ENCODE results near the gene SVEP1.

Gene SVEP1

DNA sequence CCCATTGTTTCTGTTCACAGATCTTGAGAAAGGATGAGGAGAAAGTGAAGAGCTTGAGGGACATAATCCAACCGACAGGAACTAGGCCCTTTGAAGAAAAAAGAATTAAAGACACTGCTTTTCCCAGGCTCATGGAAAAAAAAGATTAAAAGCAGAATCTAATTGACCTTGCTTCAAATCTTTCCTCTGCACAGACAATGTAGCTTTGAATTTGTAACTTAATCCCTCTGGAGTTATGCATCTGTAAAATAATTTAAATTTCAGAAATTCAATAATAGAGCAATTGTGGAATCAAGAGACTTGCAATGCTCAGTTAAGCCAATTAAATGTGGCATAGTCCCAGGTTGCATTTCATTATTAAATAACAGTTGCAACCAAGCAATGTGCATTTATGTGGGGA lies 64.6 kb downstream of the SVEP1 start (continued):
- TF ChIP-seq ZNF248 (tag by site-specific recombination; IDR thresholded peaks at IDR 0.05) = no peak

DNA sequence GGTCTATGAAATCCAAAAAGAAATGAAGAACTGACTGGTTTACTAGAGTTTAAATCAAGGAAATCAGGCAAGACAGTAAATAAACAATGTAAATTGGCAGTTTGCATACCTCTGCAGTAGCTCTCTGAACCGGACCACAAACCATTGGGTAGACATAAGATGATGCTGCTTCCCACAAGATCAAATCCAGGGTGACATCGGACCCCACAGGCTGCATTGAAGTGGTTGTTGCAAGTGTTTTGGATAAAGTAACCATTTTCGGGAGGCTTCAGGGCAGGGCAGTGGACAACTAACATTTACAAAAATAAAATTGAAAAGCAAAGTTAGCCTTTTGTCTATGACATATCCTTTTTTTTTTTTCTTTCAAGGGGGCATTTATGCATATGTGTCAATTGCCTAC lies 66.7 kb downstream of the SVEP1 start:
- ChIA-PET CTCF (interaction anchor here (0.6 kb wide), 1 partner anchor 189 kb away, joined by 3 read pairs; no protein-coding TSS in a partner anchor), POLR2A (no interaction called here)
- Histone ChIP-seq H3K4me1 (ENCODE audit: control insufficient read depth, insufficient read depth, low read length) (no peaks in the 10 kb centered on the region), H3K27ac (ENCODE audit: extremely low read depth, low read depth, low read length) (no peak overlapping the region), H3K4me3 (ENCODE audit: low read depth, low read length) (no peak overlapping the region), H3K36me3 (ENCODE audit: control insufficient read depth in 2 of 2, insufficient read depth in 1 of 2, low read length in 2 of 2) (no peaks in the 10 kb centered on the region), H3K9me3 (ENCODE audit: control insufficient read depth, insufficient read depth, low read depth, low read length) (no peaks in the 10 kb centered on the region)
- TF ChIP-seq YY2 (tag by site-specific recombination; IDR thresholded peaks at IDR 0.05) (no peak), ZNF302 (tag by site-specific recombination; IDR thresholded peaks at IDR 0.05; ENCODE audit: low read depth) (no peak), ZNF510 (tag by site-specific recombination; IDR thresholded peaks at IDR 0.05; ENCODE audit: insufficient replicate concordance) (no peak), ZNF184 (tag by site-specific recombination; IDR thresholded peaks at IDR 0.05) (no peak), ZNF292 (tag by site-specific recombination; IDR thresholded peaks at IDR 0.05; ENCODE audit: borderline replicate concordance, low read depth) (no peak), ZFP41 (tag by site-specific recombination; IDR thresholded peaks at IDR 0.05; ENCODE audit: borderline replicate concordance) (no peak), ZNF350 (tag by site-specific recombination; IDR thresholded peaks at IDR 0.05) (no peak), ZNF155 (tag by site-specific recombination; IDR thresholded peaks at IDR 0.05) (no peak), ZXDB (tag by site-specific recombination; IDR thresholded peaks at IDR 0.05) (no peak), BCL11B (tag by site-specific recombination; IDR thresholded peaks at IDR 0.05; ENCODE audit: low read depth) (no peak), ZNF664 (tag by site-specific recombination; IDR thresholded peaks at IDR 0.05) (no peak)
- TF ChIP-seq, protein P1, sequence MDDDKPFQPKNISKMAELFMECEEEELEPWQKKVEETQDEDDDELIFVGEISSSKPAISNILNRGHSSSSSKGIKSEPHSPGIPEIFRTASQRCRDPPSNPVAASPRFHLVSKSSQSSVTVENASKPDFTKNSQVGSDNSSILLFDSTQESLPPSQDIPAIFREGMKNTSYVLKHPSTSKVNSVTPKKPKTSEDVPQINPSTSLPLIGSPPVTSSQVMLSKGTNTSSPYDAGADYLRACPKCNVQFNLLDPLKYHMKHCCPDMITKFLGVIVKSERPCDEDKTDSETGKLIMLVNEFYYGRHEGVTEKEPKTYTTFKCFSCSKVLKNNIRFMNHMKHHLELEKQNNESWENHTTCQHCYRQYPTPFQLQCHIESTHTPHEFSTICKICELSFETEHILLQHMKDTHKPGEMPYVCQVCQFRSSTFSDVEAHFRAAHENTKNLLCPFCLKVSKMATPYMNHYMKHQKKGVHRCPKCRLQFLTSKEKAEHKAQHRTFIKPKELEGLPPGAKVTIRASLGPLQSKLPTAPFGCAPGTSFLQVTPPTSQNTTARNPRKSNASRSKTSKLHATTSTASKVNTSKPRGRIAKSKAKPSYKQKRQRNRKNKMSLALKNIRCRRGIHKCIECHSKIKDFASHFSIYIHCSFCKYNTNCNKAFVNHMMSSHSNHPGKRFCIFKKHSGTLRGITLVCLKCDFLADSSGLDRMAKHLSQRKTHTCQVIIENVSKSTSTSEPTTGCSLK (tag by site-specific recombination; IDR thresholded peaks at IDR 0.05) = no peak
- TF ChIP-seq, protein P2, sequence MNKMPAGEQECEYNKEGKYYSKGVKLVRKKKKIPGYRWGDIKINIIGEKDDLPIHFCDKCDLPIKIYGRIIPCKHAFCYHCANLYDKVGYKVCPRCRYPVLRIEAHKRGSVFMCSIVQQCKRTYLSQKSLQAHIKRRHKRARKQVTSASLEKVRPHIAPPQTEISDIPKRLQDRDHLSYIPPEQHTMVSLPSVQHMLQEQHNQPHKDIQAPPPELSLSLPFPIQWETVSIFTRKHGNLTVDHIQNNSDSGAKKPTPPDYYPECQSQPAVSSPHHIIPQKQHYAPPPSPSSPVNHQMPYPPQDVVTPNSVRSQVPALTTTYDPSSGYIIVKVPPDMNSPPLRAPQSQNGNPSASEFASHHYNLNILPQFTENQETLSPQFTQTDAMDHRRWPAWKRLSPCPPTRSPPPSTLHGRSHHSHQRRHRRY (tag by site-specific recombination; IDR thresholded peaks at IDR 0.05) = no peak
- TF ChIP-seq, protein P3, sequence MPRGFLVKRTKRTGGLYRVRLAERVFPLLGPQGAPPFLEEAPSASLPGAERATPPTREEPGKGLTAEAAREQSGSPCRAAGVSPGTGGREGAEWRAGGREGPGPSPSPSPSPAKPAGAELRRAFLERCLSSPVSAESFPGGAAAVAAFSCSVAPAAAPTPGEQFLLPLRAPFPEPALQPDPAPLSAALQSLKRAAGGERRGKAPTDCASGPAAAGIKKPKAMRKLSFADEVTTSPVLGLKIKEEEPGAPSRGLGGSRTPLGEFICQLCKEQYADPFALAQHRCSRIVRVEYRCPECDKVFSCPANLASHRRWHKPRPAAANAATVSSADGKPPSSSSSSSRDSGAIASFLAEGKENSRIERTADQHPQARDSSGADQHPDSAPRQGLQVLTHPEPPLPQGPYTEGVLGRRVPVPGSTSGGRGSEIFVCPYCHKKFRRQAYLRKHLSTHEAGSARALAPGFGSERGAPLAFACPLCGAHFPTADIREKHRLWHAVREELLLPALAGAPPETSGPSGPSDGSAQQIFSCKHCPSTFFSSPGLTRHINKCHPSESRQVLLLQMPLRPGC (tag by site-specific recombination; IDR thresholded peaks at IDR 0.05) = no peak
- TF ChIP-seq, protein P4, sequence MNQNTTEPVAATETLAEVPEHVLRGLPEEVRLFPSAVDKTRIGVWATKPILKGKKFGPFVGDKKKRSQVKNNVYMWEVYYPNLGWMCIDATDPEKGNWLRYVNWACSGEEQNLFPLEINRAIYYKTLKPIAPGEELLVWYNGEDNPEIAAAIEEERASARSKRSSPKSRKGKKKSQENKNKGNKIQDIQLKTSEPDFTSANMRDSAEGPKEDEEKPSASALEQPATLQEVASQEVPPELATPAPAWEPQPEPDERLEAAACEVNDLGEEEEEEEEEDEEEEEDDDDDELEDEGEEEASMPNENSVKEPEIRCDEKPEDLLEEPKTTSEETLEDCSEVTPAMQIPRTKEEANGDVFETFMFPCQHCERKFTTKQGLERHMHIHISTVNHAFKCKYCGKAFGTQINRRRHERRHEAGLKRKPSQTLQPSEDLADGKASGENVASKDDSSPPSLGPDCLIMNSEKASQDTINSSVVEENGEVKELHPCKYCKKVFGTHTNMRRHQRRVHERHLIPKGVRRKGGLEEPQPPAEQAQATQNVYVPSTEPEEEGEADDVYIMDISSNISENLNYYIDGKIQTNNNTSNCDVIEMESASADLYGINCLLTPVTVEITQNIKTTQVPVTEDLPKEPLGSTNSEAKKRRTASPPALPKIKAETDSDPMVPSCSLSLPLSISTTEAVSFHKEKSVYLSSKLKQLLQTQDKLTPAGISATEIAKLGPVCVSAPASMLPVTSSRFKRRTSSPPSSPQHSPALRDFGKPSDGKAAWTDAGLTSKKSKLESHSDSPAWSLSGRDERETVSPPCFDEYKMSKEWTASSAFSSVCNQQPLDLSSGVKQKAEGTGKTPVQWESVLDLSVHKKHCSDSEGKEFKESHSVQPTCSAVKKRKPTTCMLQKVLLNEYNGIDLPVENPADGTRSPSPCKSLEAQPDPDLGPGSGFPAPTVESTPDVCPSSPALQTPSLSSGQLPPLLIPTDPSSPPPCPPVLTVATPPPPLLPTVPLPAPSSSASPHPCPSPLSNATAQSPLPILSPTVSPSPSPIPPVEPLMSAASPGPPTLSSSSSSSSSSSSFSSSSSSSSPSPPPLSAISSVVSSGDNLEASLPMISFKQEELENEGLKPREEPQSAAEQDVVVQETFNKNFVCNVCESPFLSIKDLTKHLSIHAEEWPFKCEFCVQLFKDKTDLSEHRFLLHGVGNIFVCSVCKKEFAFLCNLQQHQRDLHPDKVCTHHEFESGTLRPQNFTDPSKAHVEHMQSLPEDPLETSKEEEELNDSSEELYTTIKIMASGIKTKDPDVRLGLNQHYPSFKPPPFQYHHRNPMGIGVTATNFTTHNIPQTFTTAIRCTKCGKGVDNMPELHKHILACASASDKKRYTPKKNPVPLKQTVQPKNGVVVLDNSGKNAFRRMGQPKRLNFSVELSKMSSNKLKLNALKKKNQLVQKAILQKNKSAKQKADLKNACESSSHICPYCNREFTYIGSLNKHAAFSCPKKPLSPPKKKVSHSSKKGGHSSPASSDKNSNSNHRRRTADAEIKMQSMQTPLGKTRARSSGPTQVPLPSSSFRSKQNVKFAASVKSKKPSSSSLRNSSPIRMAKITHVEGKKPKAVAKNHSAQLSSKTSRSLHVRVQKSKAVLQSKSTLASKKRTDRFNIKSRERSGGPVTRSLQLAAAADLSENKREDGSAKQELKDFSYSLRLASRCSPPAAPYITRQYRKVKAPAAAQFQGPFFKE (tag by site-specific recombination; IDR thresholded peaks at IDR 0.05; ENCODE audit: borderline replicate concordance) = no peak
- TF ChIP-seq, protein P5, sequence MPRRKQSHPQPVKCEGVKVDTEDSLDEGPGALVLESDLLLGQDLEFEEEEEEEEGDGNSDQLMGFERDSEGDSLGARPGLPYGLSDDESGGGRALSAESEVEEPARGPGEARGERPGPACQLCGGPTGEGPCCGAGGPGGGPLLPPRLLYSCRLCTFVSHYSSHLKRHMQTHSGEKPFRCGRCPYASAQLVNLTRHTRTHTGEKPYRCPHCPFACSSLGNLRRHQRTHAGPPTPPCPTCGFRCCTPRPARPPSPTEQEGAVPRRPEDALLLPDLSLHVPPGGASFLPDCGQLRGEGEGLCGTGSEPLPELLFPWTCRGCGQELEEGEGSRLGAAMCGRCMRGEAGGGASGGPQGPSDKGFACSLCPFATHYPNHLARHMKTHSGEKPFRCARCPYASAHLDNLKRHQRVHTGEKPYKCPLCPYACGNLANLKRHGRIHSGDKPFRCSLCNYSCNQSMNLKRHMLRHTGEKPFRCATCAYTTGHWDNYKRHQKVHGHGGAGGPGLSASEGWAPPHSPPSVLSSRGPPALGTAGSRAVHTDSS (tag by site-specific recombination; IDR thresholded peaks at IDR 0.05) = no peak
